Neural progenitor cell (in vitro differentiated cells): Measurements from ENCODE around the gene QSOX1.

Experiments used
- CTCF ChIP-seq: fragments of 200-600 bp; sonication (generic); IDR thresholded peaks from 2 replicates; pipeline ENCODE4 v1.5.1; 2017; ENCODE audit warnings: antibody characterized with exemption, mild to moderate bottlenecking
- EZH2 ChIP-seq: fragments of 200-600 bp; sonication (generic); IDR thresholded peaks from 2 replicates; pipeline ENCODE4 v1.6.1; 2017; ENCODE audit warnings: antibody characterized with exemption, mild to moderate bottlenecking, moderate library complexity

- TF ChIP-seq CTCF (no peak), EZH2 (no peak)
Measured at GRCh38 chr1:180225403-180225802, 70.7 kb downstream of the QSOX1 start.
